ENCODE results near the gene ALKBH3.

The ALKBH3 gene

DNA sequence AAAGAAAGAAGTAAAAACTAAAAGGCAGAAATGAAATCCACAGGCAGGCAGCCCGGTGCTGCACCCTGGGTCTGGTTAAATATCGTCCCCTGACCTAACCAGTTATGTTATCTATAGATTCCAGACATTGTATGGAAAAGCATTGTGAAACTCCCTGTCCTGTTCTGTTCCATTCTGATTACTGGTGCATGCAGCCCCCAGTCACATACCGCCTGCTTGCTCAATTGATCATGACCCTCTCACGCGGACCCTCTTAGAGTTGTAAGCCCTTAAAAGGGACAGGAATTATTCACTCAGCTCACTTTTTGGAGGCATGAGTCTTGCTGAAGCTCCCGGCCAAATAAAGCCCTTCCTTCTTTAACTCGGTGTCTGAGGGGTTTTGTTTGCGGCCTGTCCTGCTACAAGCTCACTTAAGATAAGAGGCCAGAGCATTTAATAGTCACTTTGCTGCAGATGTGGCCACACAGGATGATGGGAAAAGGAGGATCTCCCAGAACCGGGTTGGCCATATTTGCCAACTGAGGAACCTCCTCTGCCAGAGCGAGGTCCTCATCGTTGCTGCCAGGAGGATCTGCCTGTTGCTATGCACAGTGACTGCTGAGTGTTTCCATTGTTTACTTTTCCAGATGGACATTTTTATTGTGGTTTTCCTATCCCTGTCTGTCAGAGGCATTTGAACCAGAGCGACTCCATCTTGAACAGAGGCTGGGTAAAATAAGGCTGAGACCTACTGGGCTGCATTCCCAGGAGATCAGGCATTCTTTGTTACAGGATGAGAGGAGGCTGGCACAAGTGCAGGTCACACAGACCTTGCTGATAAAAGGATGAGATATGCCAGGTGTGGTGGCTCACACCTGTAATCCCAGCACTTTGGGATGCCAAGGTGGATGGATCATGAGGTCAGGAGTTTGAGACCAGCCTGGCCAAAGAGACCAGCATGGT, 72.0 kb downstream of the ALKBH3 start:
- in situ Hi-C loops (cut with HindIII; ENCODE audit: low pct_unique_long_range_greater_than_20kb, low sequenced_read_pairs), result no loop called here
- no peak for TF ChIP-seq JUND (IDR thresholded peaks at IDR 0.05; ENCODE audit: low read depth)
- DNase-seq (ENCODE audit: low read depth in 1 of 2, low spot score in 1 of 2), result no peak

DNA sequence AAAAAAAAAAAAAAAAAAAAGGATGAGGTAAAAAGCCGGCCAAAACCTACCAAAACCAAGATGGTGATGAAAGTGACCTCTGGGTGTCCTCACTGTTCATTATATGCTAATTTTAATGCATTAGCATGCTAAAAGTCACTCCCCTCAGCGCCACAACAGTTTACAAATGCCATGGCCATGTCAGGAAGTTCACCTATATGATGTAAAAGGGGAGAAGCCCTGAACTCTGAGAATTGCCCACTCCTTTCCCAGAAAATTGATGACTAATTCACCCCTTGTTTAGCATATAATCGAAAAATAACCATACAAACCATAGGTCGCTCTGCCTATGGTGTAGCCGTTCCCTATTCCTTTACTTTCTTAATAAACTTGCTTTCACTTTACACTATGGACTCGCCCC, 72.9 kb downstream of the ALKBH3 start:
- no peak for TF ChIP-seq JUND (IDR thresholded peaks at IDR 0.05; ENCODE audit: low read depth)
- no peak for DNase-seq (ENCODE audit: low read depth in 1 of 2, low spot score in 1 of 2)
- in situ Hi-C loops (cut with HindIII; ENCODE audit: low pct_unique_long_range_greater_than_20kb, low sequenced_read_pairs), result no loop called here

DNA sequence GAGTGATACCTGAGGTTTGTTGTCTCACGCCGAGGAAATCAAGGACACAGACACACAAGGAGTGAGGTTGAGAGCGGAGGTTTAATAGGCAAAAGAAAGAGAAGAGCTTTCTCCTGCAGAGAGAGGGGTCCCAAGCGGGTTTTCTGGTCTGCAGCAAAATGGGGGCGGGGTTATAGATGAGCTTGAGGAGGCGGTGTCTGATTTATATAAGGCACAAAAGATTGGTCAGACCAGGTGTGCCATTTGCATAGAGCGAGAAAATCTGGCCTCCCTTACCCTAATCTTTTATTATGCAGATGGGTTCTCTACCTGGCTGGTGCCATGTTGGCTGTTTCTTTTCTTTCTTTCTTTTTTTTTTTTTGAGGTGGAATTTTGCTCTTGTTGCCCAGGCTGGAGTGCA, 73.6 kb downstream of the ALKBH3 start:
- DNase-seq (ENCODE audit: low read depth in 1 of 2, low spot score in 1 of 2), result no peak
- in situ Hi-C loops (cut with HindIII; ENCODE audit: low pct_unique_long_range_greater_than_20kb, low sequenced_read_pairs), result no loop called here
- no peak for TF ChIP-seq JUND (IDR thresholded peaks at IDR 0.05; ENCODE audit: low read depth)

DNA sequence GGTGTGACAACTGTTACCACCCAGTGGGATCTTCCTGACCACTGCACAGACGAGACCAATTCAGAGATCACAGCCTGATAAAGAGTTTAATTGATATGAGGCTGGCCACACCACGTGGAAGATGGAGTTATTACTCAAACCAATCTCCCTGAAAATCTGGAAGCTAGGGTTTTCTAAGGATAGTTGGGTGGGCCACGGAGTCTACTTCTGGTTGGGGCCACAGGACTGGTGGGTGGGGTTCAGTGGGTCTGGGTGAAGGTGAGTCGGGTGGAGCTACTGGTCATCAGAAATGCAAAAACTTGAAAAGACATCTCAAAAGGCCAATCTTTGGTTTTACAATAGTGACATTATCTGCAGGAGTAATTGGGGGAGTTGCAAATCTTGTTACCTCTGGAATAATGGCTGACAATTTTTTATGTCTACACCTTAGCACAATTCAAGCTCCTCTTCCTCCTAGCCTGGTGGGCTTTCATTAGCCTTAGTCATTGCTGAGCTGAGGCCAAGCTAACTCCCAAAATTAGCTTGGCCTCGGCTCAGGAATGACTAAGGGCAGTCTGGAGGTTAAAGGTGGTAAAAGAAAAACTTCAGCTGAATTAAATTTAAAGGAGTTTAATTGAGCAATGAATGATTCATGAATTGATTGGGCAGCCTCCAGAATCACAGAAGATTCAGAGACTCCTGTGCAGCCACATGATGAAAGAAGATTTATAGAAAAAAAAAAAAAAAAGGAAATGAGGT, 74.9 kb downstream of the ALKBH3 start:
- in situ Hi-C loops (cut with HindIII; ENCODE audit: low pct_unique_long_range_greater_than_20kb, low sequenced_read_pairs), result no loop called here
- no peak for TF ChIP-seq JUND (IDR thresholded peaks at IDR 0.05; ENCODE audit: low read depth)
- DNase-seq (ENCODE audit: low read depth in 1 of 2, low spot score in 1 of 2), result no peak

DNA sequence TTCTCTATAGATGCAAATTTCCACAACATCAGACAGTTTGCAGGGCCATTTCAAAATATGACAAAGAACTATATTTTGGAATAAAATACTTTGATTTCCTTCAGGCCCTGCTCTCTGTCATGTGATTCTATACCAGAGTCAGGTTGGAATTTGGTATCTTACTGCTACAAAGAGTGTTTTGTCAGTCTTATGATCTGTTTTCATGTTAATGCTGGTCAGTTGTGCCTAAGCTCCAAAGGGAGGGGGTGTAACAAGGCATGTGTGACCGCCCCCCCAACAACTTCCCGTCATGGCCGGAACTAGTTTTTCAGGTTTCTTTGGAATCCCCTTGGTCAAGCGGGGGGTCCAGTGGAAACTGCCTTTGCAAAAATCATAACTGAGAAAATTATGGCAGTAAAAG, 76.9 kb downstream of the ALKBH3 start:
- DNase-seq (ENCODE audit: low read depth in 1 of 2, low spot score in 1 of 2), result no peak
- TF ChIP-seq JUND (IDR thresholded peaks at IDR 0.05; ENCODE audit: low read depth), result no peak
- in situ Hi-C loops (cut with HindIII; ENCODE audit: low pct_unique_long_range_greater_than_20kb, low sequenced_read_pairs), result no loop called here

DNA sequence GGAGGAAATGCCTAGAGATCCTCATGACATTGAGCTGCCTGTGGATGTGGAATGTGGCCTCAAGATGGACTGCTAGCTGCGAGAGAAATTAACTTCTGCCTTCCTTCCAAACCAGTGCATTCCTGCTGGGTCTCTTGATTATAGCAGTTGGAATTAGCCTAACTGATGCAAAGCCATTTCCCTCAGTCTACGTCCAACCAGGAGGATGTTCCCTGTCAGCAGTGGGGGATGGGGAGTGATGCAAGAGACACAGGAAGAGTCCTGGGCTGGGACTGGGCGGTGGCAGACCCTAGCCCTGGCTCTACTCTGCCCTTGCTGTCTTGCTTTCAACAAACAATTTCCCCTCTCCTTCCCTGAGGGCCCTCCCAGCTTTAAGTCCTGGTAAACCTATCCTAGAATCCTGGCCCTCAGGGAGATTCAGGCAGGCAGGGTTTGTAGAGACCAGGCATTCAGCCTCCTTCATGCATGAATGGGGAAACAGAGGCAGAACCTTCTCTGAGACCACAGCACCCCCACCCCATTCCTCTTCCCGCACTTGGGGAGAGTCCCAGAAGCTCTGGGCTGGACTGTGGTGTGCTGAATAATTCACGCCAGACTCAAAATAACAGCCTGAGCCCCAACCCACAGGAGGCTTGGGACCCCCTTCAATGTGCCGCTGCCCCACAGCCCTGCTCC, 78.8 kb downstream of the ALKBH3 start:
- no peak for DNase-seq (ENCODE audit: low read depth in 1 of 2, low spot score in 1 of 2)
- in situ Hi-C loops (cut with HindIII; ENCODE audit: low pct_unique_long_range_greater_than_20kb, low sequenced_read_pairs), result no loop called here
- no peak for TF ChIP-seq JUND (IDR thresholded peaks at IDR 0.05; ENCODE audit: low read depth)

DNA sequence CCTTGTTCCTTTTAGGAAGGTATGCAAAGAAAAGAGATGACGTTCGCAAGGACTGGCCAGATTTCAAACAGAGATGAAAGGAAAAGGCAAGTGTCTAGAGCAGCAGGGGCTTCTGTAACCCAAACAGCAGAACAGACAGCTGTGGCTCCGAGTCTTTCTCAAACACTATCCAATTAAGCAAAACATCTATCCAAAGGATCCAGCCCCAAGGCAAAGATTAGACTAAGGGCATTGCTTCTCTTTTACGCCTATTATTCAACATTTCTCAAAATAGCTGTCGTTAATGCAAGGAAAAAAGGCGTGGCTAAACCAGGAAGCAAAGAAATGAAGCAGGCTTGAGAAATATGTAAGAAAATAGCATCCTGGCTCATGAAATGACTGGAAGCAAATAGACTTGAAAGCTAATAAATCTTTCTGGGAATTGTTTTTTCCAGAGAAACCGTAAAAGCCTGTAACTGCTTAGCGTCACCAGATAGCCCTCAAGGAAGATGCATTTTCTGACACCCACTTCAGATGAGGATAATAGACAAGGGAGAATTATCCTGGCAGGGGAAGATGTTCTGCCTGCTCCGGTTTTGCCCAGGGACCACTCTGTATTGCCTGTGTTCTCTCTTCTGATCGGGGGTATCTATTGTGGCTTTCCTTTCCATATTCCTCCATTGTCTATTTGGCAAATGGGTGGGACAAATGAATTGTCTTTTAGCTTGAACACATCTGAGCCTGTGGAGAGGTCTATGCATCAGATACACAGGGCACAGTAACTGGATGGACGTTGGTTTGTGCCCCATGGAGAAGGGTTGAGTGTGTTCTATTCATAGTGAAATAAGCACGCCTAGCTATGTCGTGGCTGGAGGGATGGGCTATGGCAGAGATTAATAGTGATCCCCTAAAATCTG, 82.0 kb downstream of the ALKBH3 start:
- no peak for TF ChIP-seq JUND (IDR thresholded peaks at IDR 0.05; ENCODE audit: low read depth)
- in situ Hi-C loops (cut with HindIII; ENCODE audit: low pct_unique_long_range_greater_than_20kb, low sequenced_read_pairs), result no loop called here
- no peak for DNase-seq (ENCODE audit: low read depth in 1 of 2, low spot score in 1 of 2)

DNA sequence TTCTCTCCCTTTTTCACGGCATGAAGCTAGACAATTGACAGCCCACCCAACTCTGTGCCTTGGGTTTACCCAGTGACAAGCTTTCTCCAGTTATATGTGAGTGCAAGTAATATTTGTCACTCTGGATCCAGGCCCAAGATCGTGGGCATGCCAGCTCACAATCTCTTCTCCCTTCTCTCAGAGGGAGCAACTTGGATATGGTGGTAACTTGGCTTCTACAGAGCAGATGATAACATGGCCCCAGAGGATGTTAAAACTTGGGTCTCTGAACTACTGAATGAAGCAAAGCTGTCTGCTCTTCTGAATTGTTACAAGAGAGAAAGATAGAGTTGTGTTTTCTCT, 82.6 kb downstream of the ALKBH3 start:
- no peak for DNase-seq (ENCODE audit: low read depth in 1 of 2, low spot score in 1 of 2)
- in situ Hi-C loops (cut with HindIII; ENCODE audit: low pct_unique_long_range_greater_than_20kb, low sequenced_read_pairs), result no loop called here
- TF ChIP-seq JUND (IDR thresholded peaks at IDR 0.05; ENCODE audit: low read depth), result no peak

DNA sequence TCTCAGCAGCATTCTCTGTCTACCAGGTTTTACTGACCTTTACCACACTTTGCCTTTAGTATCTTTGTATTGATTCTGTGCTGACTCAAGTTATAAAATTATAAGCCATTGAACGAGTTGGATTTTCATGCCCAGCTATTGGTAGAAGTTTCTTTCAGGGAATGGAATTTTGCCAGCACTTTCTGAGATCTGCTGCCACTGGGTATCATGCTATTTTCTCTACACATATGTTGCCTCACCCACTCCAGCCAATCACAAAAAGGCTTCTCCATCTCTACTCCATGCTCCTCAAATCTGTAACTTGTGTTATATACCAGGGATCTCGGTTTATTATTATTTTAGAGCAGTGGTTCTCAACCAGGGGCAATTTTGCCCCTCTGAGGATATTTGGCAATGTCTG, 87.0 kb downstream of the ALKBH3 start:
- in situ Hi-C loops (cut with HindIII; ENCODE audit: low pct_unique_long_range_greater_than_20kb, low sequenced_read_pairs), result no loop called here
- DNase-seq (ENCODE audit: low read depth in 1 of 2, low spot score in 1 of 2), result no peak
- no peak for TF ChIP-seq JUND (IDR thresholded peaks at IDR 0.05; ENCODE audit: low read depth)

DNA sequence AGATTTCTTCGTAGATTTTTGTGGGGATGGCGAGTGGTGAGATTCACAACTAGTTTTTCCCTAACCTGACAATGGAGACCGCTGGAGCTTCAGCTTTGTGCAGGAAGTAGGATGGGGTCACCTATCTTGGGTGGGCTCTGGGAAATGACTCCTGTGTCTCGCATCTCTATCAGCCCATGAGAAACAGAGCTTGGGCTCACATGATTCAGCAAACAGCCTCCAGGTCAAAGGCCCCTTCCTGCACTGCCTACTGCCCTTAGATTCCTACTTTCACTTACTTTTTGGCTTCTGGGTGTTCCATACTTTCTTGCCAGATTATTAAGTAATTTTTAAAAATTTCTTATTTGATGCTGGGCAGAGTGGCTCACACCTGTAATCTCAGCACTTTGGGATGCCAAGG, 88.1 kb downstream of the ALKBH3 start:
- TF ChIP-seq JUND (IDR thresholded peaks at IDR 0.05; ENCODE audit: low read depth), result no peak
- DNase-seq (ENCODE audit: low read depth in 1 of 2, low spot score in 1 of 2), result no peak
- in situ Hi-C loops (cut with HindIII; ENCODE audit: low pct_unique_long_range_greater_than_20kb, low sequenced_read_pairs), result no loop called here

DNA sequence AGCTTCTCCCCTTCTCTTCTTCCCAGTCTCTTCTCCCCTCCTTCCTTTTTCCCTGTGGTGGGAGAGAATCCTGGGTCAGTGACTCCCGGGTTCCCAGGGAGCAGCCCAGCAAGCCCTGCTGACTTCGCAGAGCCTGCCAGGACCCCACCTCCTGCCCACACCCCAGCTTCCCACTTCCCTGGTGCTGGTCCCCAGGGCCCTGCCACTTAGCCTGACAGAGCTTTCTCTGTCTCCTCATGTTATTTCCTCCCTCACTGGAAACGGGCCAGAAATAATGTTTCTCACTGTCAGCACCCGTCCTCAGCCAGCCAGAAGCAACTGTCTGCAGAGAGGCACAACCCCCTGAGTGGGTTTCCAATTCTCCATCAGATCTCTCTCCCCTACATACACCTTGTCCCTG, 88.9 kb downstream of the ALKBH3 start:
- no peak for DNase-seq (ENCODE audit: low read depth in 1 of 2, low spot score in 1 of 2)
- no peak for TF ChIP-seq JUND (IDR thresholded peaks at IDR 0.05; ENCODE audit: low read depth)
- in situ Hi-C loops (cut with HindIII; ENCODE audit: low pct_unique_long_range_greater_than_20kb, low sequenced_read_pairs), result no loop called here

Data from T47D (cell line).